GM21825 (cell line): ENCODE results near the gene R3HCC1L.

ENCODE experiments used
- ATAC-seq: cut with Tn5 transposase; IDR thresholded peaks from one replicate; pipeline ENCODE4 v1.9.1; 2021; ENCODE audit warnings: mild to moderate bottlenecking, moderate library complexity; ENCODE audit not compliant: unreplicated experiment

Gene R3HCC1L

DNA sequence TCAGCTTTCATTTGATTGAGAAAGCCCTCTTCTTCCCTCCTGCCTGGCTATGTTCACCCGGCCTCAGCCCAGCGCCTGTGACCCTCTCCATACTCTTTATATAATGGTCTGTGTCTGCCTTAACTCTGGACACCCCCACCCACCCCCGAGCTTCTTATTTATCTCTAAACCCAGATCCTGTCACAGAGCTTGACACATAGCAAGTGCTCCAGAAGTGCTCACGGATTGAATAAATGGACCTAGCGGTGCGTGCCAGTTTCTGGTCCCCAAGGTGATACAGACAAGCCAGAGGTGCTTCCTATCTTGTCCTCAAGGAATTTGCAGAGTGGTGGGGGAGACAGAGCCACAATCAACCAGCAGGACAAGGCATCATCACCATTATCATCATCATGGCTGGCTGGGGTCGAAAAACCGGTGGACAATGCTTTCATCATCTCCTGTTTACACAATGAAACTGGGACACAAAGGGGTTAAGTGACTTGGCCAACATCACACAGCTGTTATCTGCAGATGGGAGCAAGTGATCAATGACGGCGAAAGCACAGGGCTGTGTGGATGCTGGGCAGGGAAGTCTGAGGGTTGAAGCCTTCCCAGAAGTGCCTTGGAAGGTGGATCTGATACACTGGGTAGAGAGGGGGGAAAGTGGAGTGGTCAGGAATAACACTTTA is 135.8 kb downstream of the R3HCC1L start:
- ATAC-seq = no peak

DNA sequence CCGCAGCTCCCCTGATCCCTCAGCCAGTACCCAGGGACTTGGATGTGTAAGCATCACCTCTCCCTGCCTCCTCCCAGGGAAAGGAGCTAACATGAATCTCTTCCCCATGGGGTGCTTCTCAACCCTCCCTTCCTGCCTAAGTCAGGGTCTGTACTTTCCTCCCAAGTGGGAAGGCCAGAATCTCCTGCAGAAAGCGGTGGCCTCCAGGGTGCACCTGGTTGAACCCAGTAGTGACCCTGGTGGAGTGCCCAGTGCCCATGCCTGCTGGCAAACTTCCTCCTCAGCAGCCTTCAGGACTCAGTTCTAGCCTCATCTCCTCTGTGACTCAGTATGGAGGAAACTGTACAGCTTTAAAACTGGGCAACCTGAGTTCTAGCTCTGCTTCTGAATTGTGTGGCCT is 136.3 kb downstream of the R3HCC1L start:
- no peak for ATAC-seq

DNA sequence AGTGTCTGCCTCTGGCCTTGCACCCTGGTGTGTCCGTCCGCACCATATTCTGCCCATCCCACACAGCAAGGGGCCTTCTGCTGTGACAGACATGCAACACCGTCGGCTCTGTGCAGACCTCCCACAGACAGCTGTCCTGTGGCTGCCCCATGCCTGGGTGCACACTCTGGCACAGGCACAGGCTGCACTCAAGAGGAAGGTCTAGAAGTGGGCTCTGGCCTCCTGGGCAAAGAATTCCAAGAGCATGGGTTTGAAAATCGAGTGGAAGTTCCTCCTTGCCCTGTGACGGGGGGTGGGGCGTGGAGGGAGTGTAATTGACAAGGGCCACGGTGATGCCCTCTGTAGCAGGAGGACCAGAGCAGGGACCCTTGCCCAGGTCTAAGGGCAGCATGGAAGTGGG is 137.8 kb downstream of the R3HCC1L start:
- no peak for ATAC-seq

DNA sequence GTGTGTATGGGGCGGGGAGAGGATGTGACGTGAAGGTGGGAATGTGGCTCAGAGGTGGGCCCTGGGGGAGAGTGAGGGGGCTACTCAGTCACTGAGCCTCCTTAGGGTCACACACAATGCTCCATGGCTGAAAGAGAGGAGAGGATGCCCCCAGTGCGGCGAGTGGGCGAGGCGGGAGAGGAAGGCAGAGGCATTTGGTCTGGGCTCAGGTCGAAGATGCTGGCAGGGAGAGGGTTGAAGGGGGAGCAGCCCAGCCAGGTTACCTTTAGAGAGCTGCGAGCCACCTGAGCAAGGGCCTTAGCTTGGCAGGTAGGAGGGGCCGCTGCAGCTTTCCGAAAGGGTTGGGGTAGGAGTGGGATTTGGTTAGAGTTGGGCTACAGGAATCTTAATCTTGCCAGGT is 138.2 kb downstream of the R3HCC1L start:
- no peak for ATAC-seq

DNA sequence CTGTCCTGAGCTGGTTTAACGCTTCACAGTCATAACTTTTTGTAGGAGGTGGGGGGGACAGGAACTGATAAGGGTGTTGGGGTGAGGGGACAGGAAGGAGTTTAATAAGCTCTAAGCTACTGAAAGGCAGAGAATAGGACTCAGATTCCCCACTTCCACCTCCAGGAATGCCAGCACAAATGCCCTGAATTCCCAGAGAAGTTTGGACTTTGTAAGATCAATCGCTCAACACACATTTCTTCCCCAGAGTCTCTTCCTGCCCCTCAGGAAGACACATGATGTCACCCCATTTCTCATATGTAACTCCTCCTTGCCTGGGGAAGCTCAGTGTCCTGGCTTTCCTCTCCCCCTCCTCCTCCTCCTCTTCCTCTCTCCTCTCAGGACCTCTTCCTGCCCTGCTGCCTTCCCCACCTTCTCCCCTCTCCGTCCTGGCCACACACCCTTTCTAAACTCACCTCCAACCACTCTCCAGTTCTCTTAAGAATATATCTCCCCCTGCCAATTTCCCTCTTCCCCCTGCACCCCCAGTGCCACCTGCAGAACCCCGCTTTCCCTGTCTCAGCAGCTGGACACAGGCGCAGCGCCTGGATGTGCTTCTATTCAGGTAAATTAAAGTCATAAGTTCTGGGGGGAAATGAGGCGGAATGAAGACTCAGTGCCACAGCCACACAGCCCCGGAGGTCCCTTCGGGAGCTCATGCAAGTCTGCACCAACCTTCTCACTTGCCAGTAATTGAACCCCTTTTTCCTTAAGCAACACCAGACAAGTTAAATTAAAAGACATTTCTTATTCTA is 138.8 kb downstream of the R3HCC1L start:
- ATAC-seq = no peak

DNA sequence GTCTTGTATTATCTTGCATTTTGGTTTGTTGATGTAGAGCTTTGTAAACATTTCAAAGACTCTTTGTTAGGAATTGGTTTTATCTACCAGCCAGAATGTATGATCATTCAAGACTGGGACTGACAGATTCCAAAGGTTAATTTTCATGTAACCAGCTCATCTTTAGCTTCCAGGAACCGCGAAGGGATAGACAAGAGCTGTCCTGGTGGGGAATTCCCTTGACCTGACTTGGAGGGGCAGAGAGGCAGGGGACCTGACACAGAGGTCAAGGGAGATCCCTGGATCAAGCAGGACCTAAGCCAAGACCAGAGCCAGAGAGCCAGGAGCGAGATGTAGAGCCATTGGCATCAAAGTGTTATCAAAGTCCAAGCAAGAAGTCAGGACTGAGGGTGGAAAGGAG is 140.1 kb downstream of the R3HCC1L start:
- no peak for ATAC-seq

DNA sequence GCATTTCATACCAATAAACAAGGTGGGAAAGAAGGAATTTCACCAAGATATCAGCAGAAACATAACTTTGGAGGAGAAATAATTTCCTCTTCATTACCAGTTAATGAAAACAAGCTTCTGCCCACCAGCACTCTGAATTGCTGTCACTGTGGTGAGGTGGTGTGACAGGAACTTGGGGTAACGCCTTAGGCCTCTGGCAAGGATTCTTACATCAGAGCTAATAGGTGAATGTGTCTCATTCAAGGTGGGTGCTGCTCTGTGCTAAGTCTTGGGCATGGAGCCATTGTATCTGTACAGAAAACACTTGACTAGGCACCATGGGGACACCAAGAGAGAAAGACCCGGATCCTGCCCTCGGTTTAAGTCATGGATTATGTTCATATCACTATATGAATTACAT is 141.9 kb downstream of the R3HCC1L start:
- ATAC-seq = no peak

DNA sequence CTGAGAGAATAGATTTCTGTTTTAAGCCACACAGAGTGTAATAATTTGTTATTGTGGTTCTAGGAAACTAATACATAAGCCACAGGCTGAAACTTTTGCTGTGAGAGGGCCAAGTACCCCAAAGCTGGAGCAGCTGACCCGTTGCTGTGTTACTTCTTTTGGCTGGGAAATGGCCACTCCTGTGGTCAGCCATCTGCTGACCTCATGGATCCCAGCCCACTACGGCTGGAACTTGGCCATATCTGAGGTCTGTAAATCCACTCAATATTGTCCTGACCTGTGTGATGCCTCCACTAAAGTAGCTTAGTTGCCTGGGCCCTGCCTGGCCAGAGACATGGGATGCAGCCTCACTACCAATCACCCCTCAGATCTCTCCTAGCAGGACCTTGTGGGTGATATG is 151.0 kb downstream of the R3HCC1L start:
- ATAC-seq = no peak

DNA sequence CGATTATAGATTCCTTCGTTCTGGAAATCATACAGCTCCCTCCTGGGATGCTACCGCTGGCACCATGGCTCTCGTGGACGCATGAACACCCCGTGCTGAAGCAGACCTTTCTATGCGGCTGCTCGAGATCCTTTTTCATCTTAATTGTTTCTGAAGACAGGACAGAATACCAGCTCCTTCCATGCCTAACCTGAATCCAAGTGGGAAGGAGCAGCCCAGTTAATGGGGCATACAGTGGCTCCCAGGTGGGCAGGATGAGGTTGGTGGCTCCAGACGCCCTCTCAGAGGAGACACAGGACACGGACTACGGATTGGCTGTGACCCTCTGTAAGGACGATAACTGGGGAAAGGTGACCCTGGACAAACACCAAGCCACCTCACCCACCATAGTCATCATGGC is 152.0 kb downstream of the R3HCC1L start:
- ATAC-seq = no peak

DNA sequence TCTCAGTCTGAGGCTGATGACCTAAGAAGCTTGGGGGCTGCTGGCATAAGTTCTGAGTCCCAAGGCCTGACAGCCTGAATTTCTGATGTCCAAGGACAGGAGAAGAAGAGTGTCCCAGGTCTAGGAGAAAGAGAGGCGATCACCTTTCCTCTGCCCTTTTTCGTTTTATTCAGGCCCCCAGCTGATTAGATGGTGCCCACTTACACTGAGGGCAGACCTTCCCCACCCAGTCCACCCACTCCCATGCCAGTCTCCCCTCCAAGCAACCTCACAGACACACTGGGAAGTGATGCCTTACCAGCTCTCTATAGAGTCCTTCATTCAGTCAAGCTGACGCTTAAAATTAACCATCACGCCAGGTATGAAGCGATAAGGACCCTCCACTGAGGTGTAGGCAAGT is 152.9 kb downstream of the R3HCC1L start:
- ATAC-seq = no peak

DNA sequence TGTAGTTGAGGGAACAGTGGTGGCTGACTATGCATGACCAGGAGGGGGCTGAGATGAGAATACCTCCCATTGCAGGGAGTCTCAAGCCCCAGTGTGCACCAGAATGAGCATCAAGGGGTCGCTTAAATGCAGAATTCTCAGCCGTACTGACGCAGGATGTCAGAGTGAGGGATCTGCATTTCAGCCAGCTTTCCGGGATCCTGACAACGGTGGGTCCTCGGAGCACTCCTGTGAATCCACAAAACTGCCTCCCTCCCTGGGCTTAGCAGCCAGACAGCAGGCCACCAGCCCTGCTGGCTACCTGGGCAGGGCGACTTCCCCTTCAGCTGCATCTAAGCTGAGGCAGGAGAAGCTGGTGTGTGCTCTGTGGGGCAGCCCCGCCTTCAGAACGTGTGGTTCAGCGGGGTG is 155.3 kb downstream of the R3HCC1L start:
- ATAC-seq = no peak

DNA sequence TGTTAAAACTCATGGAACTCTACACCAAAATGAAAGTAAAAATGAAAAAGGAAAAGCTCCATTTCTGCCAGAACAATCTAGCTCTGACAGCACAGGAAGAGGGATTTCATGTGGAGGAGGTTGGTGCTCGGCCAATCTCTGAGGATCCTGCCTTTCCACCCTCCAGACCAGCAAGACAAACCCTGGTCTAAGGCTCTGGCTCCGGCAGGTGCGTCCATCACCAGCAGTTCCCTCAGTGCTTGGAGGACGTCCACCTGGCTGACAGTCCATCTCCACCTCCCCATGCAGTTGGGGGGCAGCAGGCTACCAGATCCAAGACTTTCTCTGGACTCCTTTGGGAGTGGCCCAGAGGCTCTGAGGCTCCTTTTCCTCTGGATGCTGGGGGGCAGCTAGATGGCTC is 158.5 kb downstream of the R3HCC1L start:
- ATAC-seq = no peak

DNA sequence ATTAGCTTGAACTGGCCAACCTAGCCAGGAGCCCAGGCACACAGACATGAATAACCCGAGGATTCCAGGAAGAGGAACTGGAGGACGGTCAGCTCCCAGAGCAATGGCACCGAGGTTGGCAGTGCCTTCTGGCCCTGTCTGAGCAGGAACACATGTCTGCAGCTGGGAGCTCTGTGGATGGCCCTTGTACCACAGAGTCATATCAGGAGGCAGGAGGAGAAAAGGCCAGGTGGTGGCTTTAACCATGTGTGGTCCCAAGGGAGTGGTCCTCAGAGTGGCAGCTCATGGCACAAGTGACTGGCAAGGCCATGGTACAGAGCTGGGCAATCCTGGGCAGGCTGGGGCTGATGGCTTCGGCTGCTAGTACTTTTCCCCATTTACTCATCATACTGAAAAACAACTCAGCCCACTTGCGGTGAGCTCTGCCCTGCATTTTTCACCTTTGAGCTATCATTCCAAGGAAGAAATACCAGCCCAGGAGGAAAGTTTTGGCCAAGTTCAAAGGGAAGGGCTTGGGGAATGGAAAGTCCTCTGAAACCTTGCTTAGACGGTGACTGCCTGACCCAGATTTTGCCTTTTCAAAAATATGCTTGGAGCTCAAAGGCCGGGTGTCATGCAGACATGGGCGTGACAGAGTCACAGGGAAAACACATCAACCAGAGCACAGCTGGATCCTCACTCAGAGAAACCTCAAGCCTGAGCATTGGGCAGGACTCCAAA is 159.3 kb downstream of the R3HCC1L start:
- no peak for ATAC-seq

DNA sequence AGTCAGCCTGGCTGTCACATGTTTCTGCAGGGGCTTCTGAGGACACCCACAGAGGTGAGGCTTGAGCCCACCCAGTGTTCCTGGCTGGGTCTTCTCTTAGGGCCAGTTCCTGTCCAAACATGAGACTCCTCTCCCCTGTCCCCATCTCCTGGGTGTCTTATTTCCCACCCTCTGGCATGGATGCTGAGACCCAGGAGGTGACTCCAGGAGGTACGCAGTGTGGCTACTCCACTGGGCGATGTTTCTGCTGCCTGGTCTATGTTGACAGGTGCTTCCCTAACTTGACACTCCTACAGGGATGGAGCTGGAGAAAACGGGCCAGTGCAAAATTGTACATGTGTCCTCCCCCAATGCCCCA is 159.8 kb downstream of the R3HCC1L start:
- no peak for ATAC-seq
